Spleen (tissue), 7 donors: ENCODE data around the gene CFAP45.

Experiments
- CTCF ChIP-seq, 11 experiments: fragments of 200-600 bp in 7 of 11; fragments of 450-650 bp in 4 of 11; sonication (generic) in 4 of 11; IDR thresholded peaks in 8 of 11; conservative IDR thresholded peaks in 3 of 11; 1 replicate in 7 of 11; 2 replicates in 4 of 11; pipeline versions ENCODE4 v1.4.0 to v1.8.0; 2016 to 2021; ENCODE audit warnings: antibody characterized with exemption in 11 of 11, inconsistent platforms in 4 of 11, mild to moderate bottlenecking in 1 of 11
- POLR2A ChIP-seq, 3 donors: fragments of 450-650 bp; IDR thresholded peaks; one replicate each; pipeline ENCODE4 v1.5.1; 2017; ENCODE audit warnings: antibody characterized with exemption in 3 of 3, mild to moderate bottlenecking in 1 of 3
- donor health status: DM: no; HTN: no; CAD: no; lungs with moderate emphysema.
- donor health status: DM: no; HTN: no; CAD: no.
- donor health status: DM: no; HTN: no; CAD: no.

GRCh38 chr1:159839116-159839849 is 60.7 kb downstream of the CFAP45 start:
- TF ChIP-seq CTCF (IDR thresholded peaks at IDR 0.05 in 8 of 11, conservative IDR thresholded peaks at IDR 0.05 in 3 of 11) (no peak), POLR2A (IDR thresholded peaks at IDR 0.05) (no peak)
